Skeletal muscle tissue (tissue), 4 donors: ENCODE measurements around the gene CD247. TPM values are rescaled to one million over a fixed set of nuclear protein-coding genes. Genes with fewer than 3 reads are reported as not detected.
A peak's percentile ranks its signal among the peaks of the same experiment; 100 is the strongest.

Experiments
- H3K27ac ChIP-seq: one replicate; pipeline ENCODE4 v1.7.0; 2013; ENCODE audit warnings: mild to moderate bottlenecking, low read depth, low read length, inconsistent platforms
- H3K27me3 ChIP-seq, 3 donors: one replicate each; pipeline ENCODE4 v1.7.0; 2013; ENCODE audit warnings: low read length in 3 of 3; ENCODE audit not compliant: control insufficient read depth in 3 of 3, insufficient read depth in 3 of 3
- H3K36me3 ChIP-seq, 3 donors: one replicate each; pipeline ENCODE4 v1.7.0; 2013; ENCODE audit warnings: low read length in 3 of 3; ENCODE audit not compliant: control insufficient read depth in 3 of 3, insufficient read depth in 3 of 3
- H3K4me1 ChIP-seq, 3 donors: one replicate each; pipeline ENCODE4 v1.7.0; 2013; ENCODE audit warnings: low read length in 3 of 3, mild to moderate bottlenecking in 3 of 3; ENCODE audit not compliant: control insufficient read depth in 3 of 3, insufficient read depth in 3 of 3
- H3K4me3 ChIP-seq, 3 donors: one replicate each; pipeline ENCODE4 v1.7.0; 2013; ENCODE audit warnings: low read length in 3 of 3
- H3K9ac ChIP-seq, 3 donors: one replicate each; pipeline ENCODE4 v1.7.0; 2013; ENCODE audit warnings: low read length in 3 of 3, mild to moderate bottlenecking in 3 of 3, moderate library complexity in 2 of 3, low read depth in 1 of 3
- H3K9me3 ChIP-seq, 3 donors: one replicate each; pipeline ENCODE4 v1.7.0; 2013; ENCODE audit warnings: low read length in 3 of 3; ENCODE audit not compliant: control insufficient read depth in 3 of 3
- total RNA-seq: library from RNA; depleted of rRNA; stranded (reverse); fragments of >200 nt; gene quantifications from one replicate; pipeline ENCODE4 v1.2.3, GENCODE V29; 2014
- donor health status: Osteomylitis.

CD247 gene
- total RNA-seq, 1 donor from 2014 or later = 0.52 TPM

- no peaks in the 10 kb centered on the region for H3K9me3 ChIP-seq
- H3K9ac ChIP-seq = no peak overlapping the region
- no peak overlapping the region for H3K4me3 ChIP-seq
- H3K27me3 ChIP-seq = peaks cover 0 to 19% (median 13%) of the 10 kb centered on the region in 3 donors
- no peaks in the 10 kb centered on the region for H3K36me3 ChIP-seq
- peaks cover 8 to 11% (median 10%) of the 10 kb centered on the region in 3 donors for H3K4me1 ChIP-seq
- H3K27ac ChIP-seq = no peak overlapping the region
These were observed 76.0 kb downstream of the CD247 start for GRCh38 chr1:167442142-167442848.

- Histone ChIP-seq H3K9ac (no peak overlapping the region), H3K36me3 (no peaks in the 10 kb centered on the region), H3K27me3 (peaks cover 0 to 19% (median 13%) of the 10 kb centered on the region in 3 donors), H3K4me1 (peaks cover 8 to 11% (median 10%) of the 10 kb centered on the region in 3 donors), H3K4me3 (no peak overlapping the region), H3K27ac (no peak overlapping the region), H3K9me3 (no peaks in the 10 kb centered on the region)
These were observed 77.1 kb downstream of the CD247 start for GRCh38 chr1:167441222-167441621.

GRCh38 chr1:167440776-167441175 is 77.6 kb downstream of the CD247 start:
- Histone ChIP-seq H3K27me3 (peaks cover 0 to 19% (median 10%) of the 10 kb centered on the region in 3 donors), H3K9ac (no peak overlapping the region), H3K9me3 (no peaks in the 10 kb centered on the region), H3K4me3 (no peak overlapping the region), H3K4me1 (peaks cover 8 to 11% (median 10%) of the 10 kb centered on the region in 3 donors), H3K36me3 (no peaks in the 10 kb centered on the region), H3K27ac (no peak overlapping the region)

- no peak overlapping the region for H3K27ac ChIP-seq
These were observed 78.0 kb downstream of the CD247 start for GRCh38 chr1:167440345-167440744.

GRCh38 chr1:167439301-167439988 is 78.9 kb downstream of the CD247 start:
- Histone ChIP-seq H3K4me1 (peaks cover 8 to 11% (median 10%) of the 10 kb centered on the region in 3 donors), H3K36me3 (no peaks in the 10 kb centered on the region), H3K9ac (peak overlapping the region in 1 of 3 donors; percentile 40)

More at GRCh38 chr1:167440345-167440744, 78.0 kb downstream of the CD247 start:
- Histone ChIP-seq H3K27me3 (peaks cover 0 to 19% (median 7%) of the 10 kb centered on the region in 3 donors), H3K4me3 (no peak overlapping the region), H3K36me3 (no peaks in the 10 kb centered on the region), H3K4me1 (peaks cover 8 to 11% (median 10%) of the 10 kb centered on the region in 3 donors), H3K9ac (no peak overlapping the region), H3K9me3 (no peaks in the 10 kb centered on the region)

GRCh38 chr1:167438171-167439138 is 79.9 kb downstream of the CD247 start:
- Histone ChIP-seq H3K9ac (no peak overlapping the region), H3K36me3 (no peaks in the 10 kb centered on the region), H3K9me3 (no peaks in the 10 kb centered on the region), H3K4me3 (peak overlapping the region; percentile 54 to 76 (median 63)), H3K27ac (no peak overlapping the region), H3K4me1 (peaks cover 8 to 11% (median 10%) of the 10 kb centered on the region in 3 donors), H3K27me3 (peaks cover 0 to 19% (median 10%) of the 10 kb centered on the region in 3 donors)

More at GRCh38 chr1:167439301-167439988, 78.9 kb downstream of the CD247 start:
- Histone ChIP-seq H3K27ac (no peak overlapping the region), H3K9me3 (no peaks in the 10 kb centered on the region), H3K4me3 (peak overlapping the region; percentile 54 to 76 (median 63)), H3K27me3 (peaks cover 0 to 19% (median 9%) of the 10 kb centered on the region in 3 donors)

GRCh38 chr1:167435484-167435883 is 82.8 kb downstream of the CD247 start:
- Histone ChIP-seq H3K4me3 (no peak overlapping the region), H3K4me1 (peaks cover 8 to 11% (median 10%) of the 10 kb centered on the region in 3 donors), H3K9ac (no peak overlapping the region), H3K27me3 (peaks cover 0 to 14% (median 10%) of the 10 kb centered on the region in 3 donors), H3K9me3 (no peaks in the 10 kb centered on the region), H3K27ac (no peak overlapping the region), H3K36me3 (no peaks in the 10 kb centered on the region)

DNA sequence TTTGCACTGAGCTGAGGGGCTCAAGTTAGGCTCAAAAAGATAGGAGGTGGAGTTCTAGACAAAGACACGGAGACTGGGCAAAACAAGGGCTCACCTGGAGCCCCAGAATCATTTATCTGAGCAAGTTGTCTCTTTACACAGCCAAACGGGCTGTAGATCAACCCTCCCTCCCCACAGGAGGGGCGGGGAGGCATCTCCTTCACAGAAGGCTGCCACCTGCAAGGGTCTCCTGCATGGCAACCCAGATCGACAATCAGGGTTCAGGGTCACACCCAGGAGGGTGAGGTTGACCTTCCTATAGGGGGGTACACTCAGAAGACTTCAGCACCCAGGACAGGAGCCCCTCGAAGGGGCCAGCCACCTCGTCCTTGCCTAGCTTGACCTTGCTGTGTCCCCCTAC is 84.0 kb downstream of the CD247 start:
- H3K9me3 ChIP-seq = no peaks in the 10 kb centered on the region
- no peak overlapping the region for H3K4me3 ChIP-seq
- no peak overlapping the region for H3K9ac ChIP-seq
- H3K36me3 ChIP-seq = no peaks in the 10 kb centered on the region
- no peak overlapping the region for H3K27ac ChIP-seq
- H3K4me1 ChIP-seq = peaks cover 5 to 7% (median 5%) of the 10 kb centered on the region in 3 donors
- H3K27me3 ChIP-seq = peaks cover 0 to 13% (median 9%) of the 10 kb centered on the region in 3 donors

DNA sequence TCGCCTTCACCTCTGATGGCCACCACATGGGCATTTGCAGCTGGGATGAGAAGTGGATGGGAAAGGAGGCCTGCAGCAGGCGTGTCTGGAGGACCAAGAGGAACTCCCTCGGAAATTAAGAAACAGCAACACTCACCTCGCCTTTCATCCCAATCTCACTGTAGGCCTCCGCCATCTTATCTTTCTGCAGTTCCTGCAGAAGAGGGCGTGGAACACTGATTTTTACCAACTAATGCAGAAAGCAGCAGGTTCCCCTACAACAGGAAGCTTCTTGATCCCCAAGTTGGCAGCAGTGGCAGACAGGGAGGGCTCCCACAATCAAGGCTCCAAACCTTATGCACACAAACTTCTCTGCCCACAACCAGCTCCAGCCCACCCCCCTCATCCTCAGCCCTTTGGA is 84.4 kb downstream of the CD247 start:
- Histone ChIP-seq H3K9ac (no peak overlapping the region), H3K9me3 (no peaks in the 10 kb centered on the region), H3K4me3 (no peak overlapping the region)

More for the DNA sequence above, 84.4 kb downstream of the CD247 start:
- Histone ChIP-seq H3K27me3 (peaks cover 0 to 9% (median 4%) of the 10 kb centered on the region in 3 donors), H3K27ac (no peak overlapping the region), H3K36me3 (no peaks in the 10 kb centered on the region), H3K4me1 (peaks cover under 1 to 3% (median under 1%) of the 10 kb centered on the region in 3 donors)
